Stimulated activated CD4-positive, alpha-beta T cell treated with anti-CD3 and anti-CD28 coated beads, Interleukin-4, amount 100 ng/mL, for 48 hours (primary cell): ENCODE measurements around the gene MS4A10.
"Not testable (repeated sequence)": the region's sequence is repeated elsewhere in the genome, so short reads cannot be mapped to it uniquely, and the experiment has no call there.

Source experiments
- DNase-seq, 2 donors: peaks; one replicate each; pipeline ENCODE4 v3.0.0-alpha.2; 2020; ENCODE audit warnings: low read depth in 2 of 2

Gene MS4A10

GRCh38 chr11:60786811-60787567 is 1.9 kb downstream of the MS4A10 start:
- no peak for DNase-seq

DNA sequence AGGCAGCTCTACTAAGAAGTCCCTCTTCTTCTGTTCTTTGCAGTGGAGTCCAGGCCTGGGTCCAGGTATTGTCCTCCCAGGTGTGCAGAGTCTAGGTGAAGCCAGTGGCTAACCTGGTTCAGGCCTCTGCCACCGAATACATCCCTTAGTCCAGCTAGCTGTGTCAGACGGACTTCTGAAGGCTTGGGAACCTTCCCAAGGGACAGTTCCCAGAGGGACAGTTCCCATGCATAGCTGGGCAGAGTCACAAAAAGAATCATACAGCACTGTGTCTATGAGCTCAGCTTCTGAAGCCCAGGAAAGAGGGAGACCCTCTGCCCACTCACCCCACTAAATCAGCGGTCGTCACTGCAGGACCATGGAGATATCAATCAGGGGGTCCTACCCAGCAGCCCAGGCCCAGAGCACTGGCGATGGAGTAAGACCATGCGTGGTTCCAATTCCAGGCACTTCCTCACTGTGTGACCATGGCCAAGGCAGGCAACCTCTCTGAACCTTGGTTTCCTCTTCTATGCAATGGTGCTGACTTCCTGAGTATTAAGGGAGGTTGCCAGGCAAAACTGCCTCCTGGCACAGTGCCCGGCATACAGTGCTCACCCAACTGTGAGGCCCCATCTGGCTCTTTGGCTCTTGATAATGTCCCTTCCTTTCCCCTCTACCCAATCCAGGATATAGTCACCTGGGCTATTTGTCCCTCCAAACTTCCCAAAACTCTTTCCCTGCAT is 3.4 kb downstream of the MS4A10 start:
- no peak for DNase-seq

- DNase-seq = no peak
Measured at GRCh38 chr11:60790726-60791125, 5.6 kb downstream of the MS4A10 start.

- no peak for DNase-seq
Measured at GRCh38 chr11:60791153-60791933, 6.2 kb downstream of the MS4A10 start.

GRCh38 chr11:60792521-60792920 is 7.4 kb downstream of the MS4A10 start:
- DNase-seq = no peak

DNA sequence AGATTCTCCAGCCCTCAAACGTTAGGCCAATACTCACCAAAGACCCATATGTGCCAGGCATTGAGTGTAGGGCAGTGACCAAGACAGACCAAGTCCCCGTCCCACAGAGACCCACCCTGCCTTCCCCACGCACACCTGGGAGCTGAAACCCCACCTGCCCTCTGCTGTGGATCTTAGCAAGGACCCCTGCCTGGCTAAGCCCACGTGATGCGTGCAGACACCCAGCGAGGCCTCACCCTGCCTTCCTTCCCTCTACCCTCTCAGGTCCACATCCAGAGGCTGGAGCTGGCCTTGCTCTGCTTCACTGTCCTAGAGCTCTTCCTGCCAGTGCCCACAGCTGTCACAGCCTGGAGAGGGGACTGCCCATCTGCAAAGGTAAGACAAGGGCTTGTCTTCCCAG is 10.2 kb downstream of the MS4A10 start:
- no peak for DNase-seq

DNA sequence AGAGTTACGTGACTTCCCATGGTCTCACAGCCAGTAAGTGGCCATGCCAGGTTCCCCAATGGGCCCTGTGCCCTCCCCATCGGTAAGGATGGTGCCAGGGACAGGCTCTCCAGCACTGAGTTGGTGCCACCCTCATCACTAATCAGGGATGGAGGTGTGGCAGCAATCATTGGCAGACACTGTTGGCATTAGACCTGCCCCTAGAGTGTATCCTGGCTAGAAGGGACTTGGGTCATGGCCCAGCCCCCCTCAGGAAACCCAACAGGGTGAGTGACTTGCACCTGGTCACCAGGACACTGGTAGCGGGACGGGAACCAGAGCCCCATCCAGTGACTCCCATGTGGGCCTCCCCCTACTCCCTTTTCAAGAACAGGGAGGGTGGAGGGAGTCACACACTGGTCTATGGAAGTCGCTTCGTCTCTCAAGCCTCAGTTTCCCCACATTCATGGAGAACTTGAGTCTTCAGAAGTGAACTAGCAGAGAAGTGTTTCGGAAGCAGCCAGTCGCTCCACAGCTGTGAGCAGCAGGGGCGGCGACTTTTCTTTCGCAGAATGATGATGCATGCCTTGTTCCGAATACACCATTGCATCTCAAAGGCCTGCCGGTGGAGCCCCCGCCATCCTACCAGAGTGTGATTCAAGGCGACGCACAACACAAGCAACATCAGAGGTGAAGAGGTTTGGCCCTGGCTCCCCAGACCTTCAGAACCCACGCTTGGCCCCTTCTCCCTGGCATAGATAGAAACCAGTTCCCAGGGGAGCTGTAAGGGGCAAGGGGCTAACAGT is 12.9 kb downstream of the MS4A10 start:
- DNase-seq = no peak

DNA sequence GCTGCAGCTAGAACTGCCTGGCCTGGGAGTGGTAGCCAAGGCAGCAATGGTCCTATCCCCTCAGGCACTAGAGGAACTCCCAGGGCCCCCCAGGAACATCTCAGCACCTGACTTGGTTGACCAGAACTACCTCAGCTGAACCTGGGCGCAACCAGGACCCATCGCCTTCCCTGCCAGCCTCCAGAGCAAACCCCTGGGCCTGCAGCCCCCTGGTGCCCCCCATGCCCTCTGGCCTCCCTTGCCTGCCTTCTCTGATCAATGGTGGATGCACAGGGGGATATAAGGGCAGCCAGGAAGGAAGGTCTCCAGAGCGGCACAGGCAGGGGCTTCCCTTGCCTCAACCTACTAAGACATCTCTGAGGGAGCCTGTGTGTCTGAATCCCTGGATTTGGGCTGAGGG is 13.5 kb downstream of the MS4A10 start:
- no peak for DNase-seq

- DNase-seq = no peak
Measured at GRCh38 chr11:60801194-60801593, 16.1 kb downstream of the MS4A10 start.

DNA sequence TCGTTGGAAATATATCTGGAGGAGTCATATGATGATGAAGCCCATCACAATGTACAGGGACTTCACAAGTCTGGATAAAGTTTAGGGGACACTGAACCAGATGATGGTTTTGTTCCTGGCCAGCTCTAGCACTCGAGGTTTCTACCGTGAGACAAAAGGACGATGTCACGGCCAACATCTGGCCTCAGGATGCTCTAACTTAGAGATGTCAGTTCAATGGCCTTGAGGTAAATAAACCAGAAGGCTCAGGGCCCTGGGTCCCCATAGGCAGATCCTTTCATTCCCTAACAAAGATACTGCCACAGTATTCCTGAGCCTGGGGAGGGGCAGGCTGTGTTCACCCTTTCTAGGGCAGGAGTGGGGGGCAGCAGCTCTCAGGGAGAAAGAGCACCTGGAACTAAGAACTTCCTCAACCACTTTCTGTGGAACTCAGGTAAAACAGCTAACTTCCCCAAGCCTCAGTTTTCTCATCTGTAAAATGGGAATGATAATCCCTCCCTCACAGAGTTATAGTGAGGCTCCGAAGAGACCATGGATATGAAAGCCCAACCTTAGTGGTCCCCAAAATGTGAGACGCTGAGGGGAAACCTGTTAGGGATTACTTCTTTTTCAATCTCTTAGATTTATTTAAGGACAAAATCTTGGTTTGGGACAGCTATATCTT is 18.3 kb downstream of the MS4A10 start:
- DNase-seq = no peak

DNA sequence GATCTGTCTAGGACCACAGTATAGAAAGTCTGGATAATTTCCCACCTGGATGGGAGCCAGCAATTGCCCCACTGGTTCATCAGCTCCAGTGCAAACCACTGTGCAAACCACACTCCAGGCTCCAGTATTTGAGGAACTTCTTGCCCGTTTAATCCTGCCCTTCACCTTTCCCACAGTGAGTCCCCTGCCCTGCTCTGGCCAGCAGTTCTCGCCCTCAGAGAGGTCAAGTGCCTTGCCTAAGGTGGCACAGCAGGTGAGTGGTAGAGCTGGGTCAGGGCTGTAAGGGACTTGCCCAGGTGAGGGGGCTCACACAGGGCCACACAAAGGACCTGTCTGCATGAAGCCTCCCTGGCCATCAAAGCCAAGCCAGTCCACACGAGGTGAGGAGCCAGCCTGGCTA is 24.1 kb downstream of the MS4A10 start:
- no peak for DNase-seq

- no peak for DNase-seq
Measured at GRCh38 chr11:60809691-60810090, 24.6 kb downstream of the MS4A10 start.

DNA sequence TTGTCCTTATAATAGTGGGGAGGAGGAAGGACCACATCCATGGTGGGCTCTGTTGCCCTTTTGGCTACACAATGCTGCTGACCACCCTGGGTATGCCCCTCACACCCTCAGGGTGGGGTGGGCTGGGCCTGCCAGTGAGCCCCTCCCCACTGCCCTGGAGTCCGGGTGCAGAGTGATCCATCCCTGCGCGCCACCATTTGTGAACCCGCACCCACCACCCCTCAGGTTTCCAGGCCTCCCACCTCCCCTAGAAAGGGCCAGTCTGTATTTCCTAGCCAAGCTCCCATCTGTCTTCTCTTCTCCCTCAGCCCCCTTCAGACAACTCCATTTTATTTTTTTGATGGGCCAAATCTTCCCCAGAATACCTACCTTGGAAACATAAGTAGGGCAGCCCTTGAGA is 25.0 kb downstream of the MS4A10 start:
- DNase-seq = no peak

- DNase-seq = no peak
Measured at GRCh38 chr11:60810569-60810968, 25.4 kb downstream of the MS4A10 start.

GRCh38 chr11:60813324-60813723 is 28.2 kb downstream of the MS4A10 start:
- no peak for DNase-seq

DNA sequence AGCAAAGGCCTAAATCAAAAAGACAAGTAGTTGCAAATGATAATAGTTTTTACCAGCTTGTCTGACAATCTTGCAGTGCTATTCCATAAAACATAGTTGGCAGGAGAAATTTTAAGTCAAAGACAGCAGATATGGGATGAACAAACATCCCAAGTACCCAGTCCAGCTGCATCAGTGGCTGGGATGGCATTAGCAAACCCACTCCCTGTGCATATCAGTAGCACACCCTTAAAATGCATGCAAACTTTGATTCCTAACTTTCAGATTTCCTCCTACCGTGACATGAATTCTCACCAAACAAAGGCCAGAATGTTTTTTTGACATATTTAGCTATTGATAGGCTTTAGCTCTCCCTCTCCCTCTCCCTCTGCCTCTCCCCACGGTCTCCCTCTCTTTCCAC is 29.0 kb downstream of the MS4A10 start:
- no peak for DNase-seq

DNA sequence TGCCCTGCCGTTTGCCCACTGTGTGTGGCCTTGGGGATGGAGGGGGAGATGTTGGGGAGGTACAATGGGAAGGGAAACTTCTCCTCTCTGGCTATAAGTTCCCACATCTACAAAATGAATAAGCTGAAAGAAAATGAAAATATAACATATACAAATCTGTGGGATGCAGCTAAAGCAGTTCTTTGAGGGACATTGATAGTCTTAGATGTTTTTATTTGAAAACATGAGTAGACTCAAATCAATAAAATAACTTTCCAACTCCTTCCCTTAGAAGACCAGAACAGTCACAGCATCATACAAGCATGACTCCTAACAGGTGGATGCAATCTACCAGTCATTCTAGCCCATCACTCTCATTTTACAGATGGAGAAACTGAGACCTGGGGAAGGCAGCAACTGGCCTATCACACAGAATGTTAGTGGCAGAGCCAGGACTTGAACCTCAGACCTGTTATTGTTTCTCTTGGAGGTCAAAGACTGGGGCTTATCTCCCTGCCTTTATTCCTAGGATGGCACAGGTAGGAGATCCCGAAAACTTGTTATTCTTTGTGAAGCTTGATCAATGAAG is 31.5 kb downstream of the MS4A10 start:
- no peak for DNase-seq

DNA sequence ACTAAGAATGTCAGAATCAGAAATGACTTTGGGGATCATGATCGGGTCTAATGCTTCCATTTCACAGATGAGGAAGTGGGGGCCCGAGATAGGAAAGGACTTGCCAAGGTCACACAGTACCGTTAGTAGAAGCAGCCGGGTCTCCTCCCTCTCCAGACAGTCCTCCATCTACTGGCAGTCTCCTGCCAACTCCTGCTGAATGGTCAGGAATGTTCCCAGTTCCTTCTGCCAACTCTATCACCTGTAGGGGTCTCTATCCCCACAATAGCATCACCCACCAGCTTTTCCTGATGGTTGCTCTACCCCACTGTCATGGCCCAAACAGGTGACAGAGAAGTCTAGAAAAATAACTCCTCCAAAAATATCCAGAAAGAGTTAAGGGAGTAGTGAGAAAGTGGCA is 32.9 kb downstream of the MS4A10 start:
- DNase-seq = no peak

GRCh38 chr11:60821827-60822599 is 36.9 kb downstream of the MS4A10 start:
- DNase-seq = no peak

DNA sequence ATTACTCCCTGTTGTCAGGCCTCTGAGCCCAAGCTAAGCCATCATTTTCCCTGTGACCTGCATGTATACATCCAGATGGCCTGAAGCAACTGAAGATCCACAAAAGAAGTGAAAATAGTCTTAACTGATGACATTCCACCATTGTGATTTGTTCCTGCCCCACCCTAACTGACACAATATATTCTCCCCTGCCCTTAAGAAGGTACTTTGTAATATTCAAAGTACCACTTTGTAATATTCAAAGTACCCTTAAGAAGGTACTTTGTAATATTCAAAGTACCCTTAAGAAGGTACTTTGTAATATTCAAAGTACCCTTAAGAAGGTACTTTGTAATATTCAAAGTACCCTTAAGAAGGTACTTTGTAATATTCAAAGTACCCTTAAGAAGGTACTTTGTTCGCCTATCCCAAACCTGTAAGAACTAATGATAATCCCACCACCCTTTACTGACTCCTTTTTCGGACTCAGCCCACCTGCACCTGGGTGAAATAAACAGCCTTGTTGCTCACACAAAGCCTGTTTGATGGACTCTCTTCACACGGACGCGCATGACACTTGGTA is 38.7 kb downstream of the MS4A10 start:
- DNase-seq = not testable (repeated sequence)
